Vagina (tissue), 2 donors: ENCODE data around the gene NFKBIZ.

Source experiments
- CTCF ChIP-seq, 3 experiments: fragments of 450-650 bp in 2 of 3; fragments of 200-600 bp in 1 of 3; sonication (generic) in 1 of 3; IDR thresholded peaks; one replicate each; pipeline ENCODE4 v1.5.1; 2017 to 2019; ENCODE audit warnings: antibody characterized with exemption in 3 of 3, mild to moderate bottlenecking in 2 of 3, moderate library complexity in 2 of 3
- POLR2A ChIP-seq, 2 donors: fragments of 450-650 bp; IDR thresholded peaks; one replicate each; pipeline ENCODE4 v1.6.1; 2017; ENCODE audit warnings: antibody characterized with exemption in 2 of 2, mild to moderate bottlenecking in 2 of 2, moderate library complexity in 2 of 2

- TF ChIP-seq CTCF (IDR thresholded peaks at IDR 0.05) (no peak), POLR2A (IDR thresholded peaks at IDR 0.05) (no peak)
These were observed 37.3 kb downstream of the NFKBIZ start for GRCh38 chr3:101886626-101887025.
